Neural cell (in vitro differentiated cells): Measurements from ENCODE around the gene MIER1. TPM values are rescaled to one million over a fixed set of nuclear protein-coding genes. Genes with fewer than 3 reads are reported as not detected.

Experiments
- H2AFZ ChIP-seq: fragments of 200-600, 300-800 bp; sonication (generic), shearing (Covaris generic); 2 replicates; pipeline ENCODE4 v1.6.0; 2014; ENCODE audit warnings: low read depth, mild to moderate bottlenecking, antibody characterized with exemption, low read length, moderate library complexity
- H3F3A ChIP-seq: fragments of 200-600 bp; shearing (Covaris generic); 2 replicates; pipeline ENCODE4 v1.6.1; 2016; ENCODE audit warnings: mild to moderate bottlenecking, moderate library complexity, mixed read lengths, antibody characterized with exemption, low read length; ENCODE audit not compliant: insufficient read depth, poor library complexity, severe bottlenecking
- H3K27ac ChIP-seq: fragments of 200-600, 300-800 bp; sonication (generic), shearing (Covaris generic); 2 replicates; pipeline ENCODE4 v1.5.1; 2014; ENCODE audit warnings: mild to moderate bottlenecking, low read length, moderate library complexity
- H3K27me3 ChIP-seq: fragments of 300-800, 200-600 bp; sonication (generic), shearing (Covaris generic); 2 replicates; pipeline ENCODE4 v1.6.0; 2014; ENCODE audit warnings: mild to moderate bottlenecking, low read depth, low read length, moderate library complexity; ENCODE audit not compliant: insufficient read depth
- H3K36me3 ChIP-seq: fragments of 300-800, 200-600 bp; sonication (generic), shearing (Covaris generic); 2 replicates; pipeline ENCODE4 v1.5.1; 2014; ENCODE audit warnings: mild to moderate bottlenecking, antibody characterized with exemption, low read length, moderate library complexity; ENCODE audit not compliant: insufficient read depth
- H3K4me2 ChIP-seq: fragments of 300-800, 200-600 bp; sonication (generic), shearing (Covaris generic); 2 replicates; pipeline ENCODE4 v1.6.0; 2014; ENCODE audit warnings: mild to moderate bottlenecking, low read length
- H3K4me3 ChIP-seq: fragments of 300-800, 200-600 bp; sonication (generic), shearing (Covaris generic); 2 replicates; pipeline ENCODE4 v1.5.1; 2014; ENCODE audit warnings: mild to moderate bottlenecking, low read length, moderate library complexity
- H3K79me2 ChIP-seq: fragments of 200-600 bp; shearing (Covaris generic); replicated peaks from 2 replicates; pipeline ENCODE4 v1.6.0; 2014; ENCODE audit warnings: mild to moderate bottlenecking, low read length, moderate library complexity; ENCODE audit not compliant: insufficient read depth
- H3K9ac ChIP-seq: fragments of 300-800, 200-600 bp; sonication (generic), shearing (Covaris generic); 2 replicates; pipeline ENCODE4 v1.6.1; 2016; ENCODE audit warnings: mild to moderate bottlenecking, low read length, mixed read lengths
- H3K9me2 ChIP-seq: fragments of 200-600 bp; shearing (Covaris generic); 2 replicates; pipeline ENCODE4 v1.6.1; 2016; ENCODE audit warnings: mild to moderate bottlenecking, low read length, mixed read lengths; ENCODE audit not compliant: insufficient read depth
- H3K9me3 ChIP-seq: fragments of 200-600, 300-800 bp; sonication (generic), shearing (Covaris generic); 2 replicates; pipeline ENCODE4 v1.6.1; 2016; ENCODE audit warnings: mild to moderate bottlenecking, mixed run types, low read length, moderate library complexity, mixed read lengths
- H4K20me1 ChIP-seq: fragments of 200-600 bp; shearing (Covaris generic); 2 replicates; pipeline ENCODE4 v1.6.1; 2016; ENCODE audit warnings: mild to moderate bottlenecking, mixed run types; ENCODE audit not compliant: insufficient read depth
- CTCF ChIP-seq: fragments of 450-650 bp; IDR thresholded peaks from 2 replicates; pipeline ENCODE4 v1.5.1; 2014; ENCODE audit warnings: antibody characterized with exemption, mild to moderate bottlenecking, moderate library complexity; ENCODE audit not compliant: poor library complexity, severe bottlenecking
- EP300 ChIP-seq: fragments of 450-650 bp; conservative IDR thresholded peaks from 2 replicates; pipeline ENCODE4 v1.6.1; 2014; ENCODE audit warnings: antibody characterized with exemption, mild to moderate bottlenecking, moderate library complexity; ENCODE audit not compliant: poor library complexity, severe bottlenecking
- EZH2 ChIP-seq: fragments of 200-600, 300-800 bp; shearing (Covaris generic), sonication (generic); IDR thresholded peaks from 2 replicates; pipeline ENCODE4 v1.6.1; 2014; ENCODE audit warnings: antibody characterized with exemption, low read length, borderline replicate concordance, mild to moderate bottlenecking; ENCODE audit not compliant: insufficient read depth, poor library complexity, severe bottlenecking
- MXI1 ChIP-seq: fragments of 450-650 bp; conservative IDR thresholded peaks from 2 replicates; pipeline ENCODE4 v1.6.1; 2014; ENCODE audit warnings: antibody characterized with exemption, mild to moderate bottlenecking; ENCODE audit not compliant: poor library complexity, severe bottlenecking
- POLR2AphosphoS5 ChIP-seq: IDR thresholded peaks from 2 replicates; pipeline ENCODE4 v1.6.1; 2012
- RAD21 ChIP-seq: fragments of 450-650 bp; conservative IDR thresholded peaks from 2 replicates; pipeline ENCODE4 v1.6.1; 2014; ENCODE audit warnings: antibody characterized with exemption, mild to moderate bottlenecking, moderate library complexity
- REST ChIP-seq: IDR thresholded peaks from 2 replicates; pipeline ENCODE4 v1.6.1; 2012; ENCODE audit warnings: borderline replicate concordance
- SMC3 ChIP-seq: fragments of 450-650 bp; conservative IDR thresholded peaks from 2 replicates; pipeline ENCODE4 v1.6.1; 2014; ENCODE audit warnings: antibody characterized with exemption, mild to moderate bottlenecking, moderate library complexity; ENCODE audit not compliant: poor library complexity
- TAF1 ChIP-seq: IDR thresholded peaks from 2 replicates; pipeline ENCODE4 v1.6.1; 2012; ENCODE audit warnings: low read depth
- polyA plus RNA-seq: library from polyadenylated mRNA; depleted of rRNA; stranded (reverse); fragments of >200 nt; gene quantifications from 2 replicates; pipeline ENCODE4 v1.2.3, GENCODE V29; 2014

The MIER1 gene
- polyA plus RNA-seq, 1 donor from 2014 or later = 16.1 TPM

- Histone ChIP-seq H3K27me3 (no peaks in the 10 kb centered on the region), H3F3A (no peaks in the 10 kb centered on the region), H2AFZ (no peak overlapping the region), H3K79me2 (peaks cover 7% of the 10 kb centered on the region), H3K9me3 (no peaks in the 10 kb centered on the region), H3K9me2 (no peaks in the 10 kb centered on the region), H3K27ac (no peak overlapping the region), H3K4me3 (no peak overlapping the region), H3K36me3 (peaks cover 4% of the 10 kb centered on the region), H3K9ac (no peak overlapping the region), H4K20me1 (no peaks in the 10 kb centered on the region), H3K4me2 (no peak overlapping the region)
- TF ChIP-seq TAF1 (no peak), RAD21 (no peak), MXI1 (no peak), REST (no peak), POLR2AphosphoS5 (no peak), SMC3 (no peak), EZH2 (no peak), CTCF (no peak), EP300 (no peak)
These were observed 19.8 kb downstream of the MIER1 start for GRCh38 chr1:66944330-66945274.

- Histone ChIP-seq H3K79me2 (peaks cover 6% of the 10 kb centered on the region), H3K36me3 (peaks cover 4% of the 10 kb centered on the region), H3F3A (no peaks in the 10 kb centered on the region), H3K27ac (no peak overlapping the region), H3K9me2 (no peaks in the 10 kb centered on the region), H3K9ac (no peak overlapping the region), H3K4me2 (no peak overlapping the region), H3K9me3 (no peaks in the 10 kb centered on the region), H4K20me1 (no peaks in the 10 kb centered on the region), H2AFZ (no peak overlapping the region), H3K4me3 (no peak overlapping the region), H3K27me3 (no peaks in the 10 kb centered on the region)
- TF ChIP-seq EZH2 (no peak), REST (no peak), CTCF (no peak), POLR2AphosphoS5 (no peak), MXI1 (no peak), SMC3 (no peak), RAD21 (no peak), TAF1 (no peak), EP300 (no peak)
These were observed 20.5 kb downstream of the MIER1 start for GRCh38 chr1:66945316-66945715.
